VCaP (cell line): ENCODE results near the gene JMY.

Experiments
- H3K27ac ChIP-seq: fragments of 450-650 bp; 2 replicates; pipeline ENCODE4 v1.5.1; 2017
- TF ChIP-seq, protein P1 (sequence below): fragments of 450-650 bp; conservative IDR thresholded peaks from 2 replicates; pipeline ENCODE4 v1.5.1; 2017; ENCODE audit warnings: mild to moderate bottlenecking, moderate library complexity

JMY gene, protein sequence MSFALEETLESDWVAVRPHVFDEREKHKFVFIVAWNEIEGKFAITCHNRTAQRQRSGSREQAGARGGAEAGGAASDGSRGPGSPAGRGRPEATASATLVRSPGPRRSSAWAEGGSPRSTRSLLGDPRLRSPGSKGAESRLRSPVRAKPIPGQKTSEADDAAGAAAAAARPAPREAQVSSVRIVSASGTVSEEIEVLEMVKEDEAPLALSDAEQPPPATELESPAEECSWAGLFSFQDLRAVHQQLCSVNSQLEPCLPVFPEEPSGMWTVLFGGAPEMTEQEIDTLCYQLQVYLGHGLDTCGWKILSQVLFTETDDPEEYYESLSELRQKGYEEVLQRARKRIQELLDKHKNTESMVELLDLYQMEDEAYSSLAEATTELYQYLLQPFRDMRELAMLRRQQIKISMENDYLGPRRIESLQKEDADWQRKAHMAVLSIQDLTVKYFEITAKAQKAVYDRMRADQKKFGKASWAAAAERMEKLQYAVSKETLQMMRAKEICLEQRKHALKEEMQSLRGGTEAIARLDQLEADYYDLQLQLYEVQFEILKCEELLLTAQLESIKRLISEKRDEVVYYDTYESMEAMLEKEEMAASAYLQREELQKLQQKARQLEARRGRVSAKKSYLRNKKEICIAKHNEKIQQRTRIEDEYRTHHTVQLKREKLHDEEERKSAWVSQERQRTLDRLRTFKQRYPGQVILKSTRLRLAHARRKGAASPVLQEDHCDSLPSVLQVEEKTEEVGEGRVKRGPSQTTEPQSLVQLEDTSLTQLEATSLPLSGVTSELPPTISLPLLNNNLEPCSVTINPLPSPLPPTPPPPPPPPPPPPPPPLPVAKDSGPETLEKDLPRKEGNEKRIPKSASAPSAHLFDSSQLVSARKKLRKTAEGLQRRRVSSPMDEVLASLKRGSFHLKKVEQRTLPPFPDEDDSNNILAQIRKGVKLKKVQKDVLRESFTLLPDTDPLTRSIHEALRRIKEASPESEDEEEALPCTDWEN

DNA sequence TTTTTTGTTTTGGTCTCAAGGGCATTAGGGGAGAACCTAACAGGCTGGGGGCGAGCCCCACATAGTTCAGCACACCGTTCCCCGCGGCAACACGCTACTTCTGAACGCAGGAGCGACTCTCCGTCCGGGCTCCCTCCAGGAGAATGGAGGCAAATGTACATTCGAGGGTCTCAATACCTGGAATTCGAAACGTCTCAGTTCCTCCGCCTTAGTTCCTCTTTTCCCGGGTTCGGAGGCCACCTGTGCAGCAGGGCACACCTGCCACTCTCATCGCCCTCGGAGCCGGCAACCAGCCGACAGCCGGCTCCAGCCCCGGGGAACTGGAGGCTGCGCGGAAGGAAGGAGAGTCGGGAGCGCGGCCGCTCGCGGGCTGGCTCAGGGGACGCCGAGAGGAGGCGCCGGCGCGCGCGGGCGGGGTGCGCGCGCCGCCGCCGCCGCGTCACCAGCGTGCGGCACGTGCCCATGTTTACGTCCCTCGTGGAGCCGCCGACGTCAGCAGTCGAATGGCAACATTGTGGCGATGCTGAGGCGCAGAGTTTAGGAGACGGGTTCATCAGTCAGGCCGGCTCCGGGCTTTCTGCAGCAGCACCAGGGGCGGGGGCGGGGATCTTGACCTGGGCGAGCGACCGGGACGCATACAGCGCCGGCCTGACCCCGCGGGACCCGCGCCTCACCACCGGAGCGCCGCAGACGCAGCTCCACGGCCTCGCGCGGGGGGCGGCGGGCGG lies at the start of gene JMY:
TSS of gene JMY (plus strand) at position 498 of the 728 bp plus-strand sequence. CDS start 520 bp downstream, outside the sequence.
- H3K27ac ChIP-seq, result peak within 1 kb of the TSS; percentile 98

DNA sequence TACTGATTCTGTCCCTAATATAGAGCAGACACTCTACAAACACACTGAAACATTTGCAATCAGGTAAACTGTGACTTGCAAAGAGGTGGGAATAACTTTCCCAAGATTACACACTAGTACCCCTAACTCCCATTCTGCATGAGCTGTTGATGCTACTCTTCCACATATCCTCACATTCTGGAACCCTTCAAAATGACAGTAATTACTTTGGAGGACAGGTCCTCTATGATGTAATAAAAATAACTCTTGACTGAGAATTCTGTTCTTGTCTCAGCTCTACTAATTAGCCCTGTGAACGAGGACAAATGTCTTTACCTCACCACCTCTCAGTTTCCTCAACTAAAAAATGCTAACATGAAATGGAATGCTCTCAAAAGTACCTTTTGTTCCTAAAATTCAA lies 49.5 kb upstream of the JMY start:
- TF ChIP-seq, protein P1, sequence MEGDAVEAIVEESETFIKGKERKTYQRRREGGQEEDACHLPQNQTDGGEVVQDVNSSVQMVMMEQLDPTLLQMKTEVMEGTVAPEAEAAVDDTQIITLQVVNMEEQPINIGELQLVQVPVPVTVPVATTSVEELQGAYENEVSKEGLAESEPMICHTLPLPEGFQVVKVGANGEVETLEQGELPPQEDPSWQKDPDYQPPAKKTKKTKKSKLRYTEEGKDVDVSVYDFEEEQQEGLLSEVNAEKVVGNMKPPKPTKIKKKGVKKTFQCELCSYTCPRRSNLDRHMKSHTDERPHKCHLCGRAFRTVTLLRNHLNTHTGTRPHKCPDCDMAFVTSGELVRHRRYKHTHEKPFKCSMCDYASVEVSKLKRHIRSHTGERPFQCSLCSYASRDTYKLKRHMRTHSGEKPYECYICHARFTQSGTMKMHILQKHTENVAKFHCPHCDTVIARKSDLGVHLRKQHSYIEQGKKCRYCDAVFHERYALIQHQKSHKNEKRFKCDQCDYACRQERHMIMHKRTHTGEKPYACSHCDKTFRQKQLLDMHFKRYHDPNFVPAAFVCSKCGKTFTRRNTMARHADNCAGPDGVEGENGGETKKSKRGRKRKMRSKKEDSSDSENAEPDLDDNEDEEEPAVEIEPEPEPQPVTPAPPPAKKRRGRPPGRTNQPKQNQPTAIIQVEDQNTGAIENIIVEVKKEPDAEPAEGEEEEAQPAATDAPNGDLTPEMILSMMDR, result no peak
- H3K27ac ChIP-seq, result no peak overlapping the region

More for the DNA sequence above, at the start of gene JMY:
- TF ChIP-seq, protein P1, result no peak; the same call in 1 of the 2 replicates

DNA sequence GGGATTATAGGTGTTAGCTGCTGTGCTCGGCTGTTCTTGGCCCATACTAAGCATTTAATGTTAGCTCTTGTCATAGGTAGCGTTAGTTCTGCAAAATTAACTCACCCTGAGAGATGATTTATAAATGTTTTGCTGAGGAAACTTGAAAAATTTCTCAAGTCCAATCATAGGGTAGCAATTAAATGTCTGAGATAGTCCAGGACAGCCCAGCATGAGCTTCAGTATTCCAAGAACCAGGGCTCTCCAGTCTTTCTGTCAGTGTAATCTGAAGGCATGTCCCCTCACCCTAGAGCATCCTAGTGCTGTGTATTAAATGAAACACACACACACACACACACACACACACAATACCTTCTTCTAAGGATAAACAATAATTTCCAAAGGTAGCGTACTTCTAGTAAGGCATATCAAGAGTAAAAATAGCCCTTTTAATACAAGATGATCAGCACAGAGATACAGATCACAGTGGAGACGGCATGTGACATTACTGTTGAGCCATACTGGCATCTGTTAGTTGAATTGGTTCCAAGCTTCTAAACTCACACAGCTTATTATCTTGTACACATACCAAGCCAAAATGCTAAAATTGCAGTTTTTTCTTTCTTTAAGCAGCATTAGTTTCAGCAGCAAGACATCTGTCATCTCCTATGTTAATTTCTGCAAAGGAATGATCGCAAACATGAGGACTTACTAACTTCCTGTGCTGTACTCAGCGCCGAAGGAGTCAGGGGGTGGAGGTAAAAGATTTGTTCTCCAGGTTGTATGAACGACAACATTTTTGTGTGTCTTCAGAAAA lies 46.3 kb upstream of the JMY start:
- peak overlapping the region; percentile 40 for H3K27ac ChIP-seq
- TF ChIP-seq, protein P1, result no peak

DNA sequence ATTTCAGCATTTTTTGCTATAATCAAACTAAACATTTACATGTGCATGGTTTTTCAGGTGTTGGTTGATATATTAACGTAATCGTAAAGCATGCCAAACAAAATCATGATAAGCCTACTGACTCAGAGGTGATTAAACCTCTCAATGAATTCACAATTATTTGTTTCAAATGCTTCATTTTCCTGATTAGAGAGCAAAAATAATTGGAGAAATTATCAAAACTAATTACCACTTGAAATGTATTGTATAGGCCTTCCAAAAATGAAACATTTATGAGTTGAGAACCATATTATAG lies 45.7 kb upstream of the JMY start:
- peak overlapping the region; percentile 40 for H3K27ac ChIP-seq

DNA sequence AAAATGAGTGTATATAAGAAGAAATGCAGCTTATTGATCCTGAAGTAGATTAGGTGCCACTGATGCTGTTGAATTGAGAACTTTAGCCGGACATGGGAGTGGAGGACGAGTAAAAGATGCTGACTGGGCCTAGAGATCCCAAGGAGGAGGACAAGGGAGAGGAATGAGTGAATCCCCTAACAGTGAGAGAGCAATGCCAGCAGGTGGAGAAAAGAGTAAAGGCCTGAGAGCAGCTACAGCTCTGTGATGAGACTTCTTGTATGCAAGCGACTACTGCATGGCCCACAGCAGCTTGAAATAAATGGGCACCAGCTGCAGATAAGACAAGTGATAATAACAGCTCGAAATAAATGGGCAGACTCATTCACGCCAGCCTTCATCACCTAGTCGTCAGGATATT lies 44.5 kb upstream of the JMY start:
- no peak overlapping the region for H3K27ac ChIP-seq
- TF ChIP-seq, protein P1, result no peak; the same call in 1 of the 2 replicates

More for the DNA sequence above, 45.7 kb upstream of the JMY start:
- TF ChIP-seq, protein P1, result no peak

DNA sequence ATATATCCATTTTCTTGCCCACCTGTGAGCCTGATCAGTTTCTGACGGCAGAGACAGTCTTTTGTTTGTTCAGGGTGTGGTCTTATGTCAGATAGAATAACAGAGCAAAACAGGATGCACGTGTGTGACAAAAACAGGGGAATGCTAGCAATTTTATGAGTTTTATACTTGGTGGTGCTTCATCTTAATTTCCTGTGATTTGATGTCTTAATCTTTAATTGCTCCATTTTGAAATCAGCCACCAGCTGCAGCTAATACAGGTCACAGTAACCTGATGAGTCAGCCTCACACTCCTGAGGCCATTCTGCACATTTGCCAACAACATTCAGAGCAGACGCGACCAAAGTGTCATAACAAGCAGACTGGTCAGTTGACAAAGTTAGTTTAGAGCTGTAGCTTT lies 42.3 kb upstream of the JMY start:
- peak overlapping the region; percentile 43 for H3K27ac ChIP-seq
- TF ChIP-seq, protein P1, result no peak
